K562 (cell line): ENCODE data around the gene MYOC. TPM values are rescaled to one million over a fixed set of nuclear protein-coding genes. Genes with fewer than 3 reads are reported as not detected.

Experiments
- ATAC-seq: fragments of 200-7000 bp; cut with Tn5 transposase; 3 replicates; pipeline ENCODE4 v1.9.1; 2020; ENCODE audit warnings: moderate library complexity
- BruUV-seq: library from RNA; stranded (reverse); fragments of 400-500 nt; replicated peaks from 2 replicates; lab custom pipeline; 2021; lab: Mats Ljungman, UMichigan
- CTCF ChIA-PET: fragments of 300-600 bp; formaldehyde crosslinking; extraction: SDS; loops from one replicate; lab custom pipeline; 2021; ENCODE audit warnings: low intra/inter-chr PET ratio; lab: Yijun Ruan, JAX
- POLR2A ChIA-PET: fragments of 300-600, 350-650 bp; sonication (Branson Sonifier 250); formaldehyde crosslinking; extraction: SDS; loops from one replicate; lab custom pipeline; 2021; ENCODE audit warnings: antibody characterized with exemption, inconsistent platforms; lab: Yijun Ruan, JAX
- DNase-seq, 4 experiments: peaks; one replicate each; pipeline versions ENCODE4 v3.0.0 to v3.0.0-alpha.2; 2011 to 2018; ENCODE audit warnings: low spot score in 3 of 4, mixed read lengths in 3 of 4; ENCODE audit errors: extremely low read depth in 1 of 4
- FAIRE-seq: peaks from 2 replicates; lab custom pipeline; 2011; peaks lifted over from hg19 to GRCh38; lab: Jason Lieb, UNC
- H2AFZ ChIP-seq: 2 replicates; pipeline ENCODE4 v1.6.0; 2011; ENCODE audit warnings: low read depth, low read length, control low read depth, inconsistent platforms
- H3K27ac ChIP-seq: fragments of 200-600 bp; 3 replicates; pipeline ENCODE4 v1.8.0; 2011; ENCODE audit warnings: low read depth, mild to moderate bottlenecking, control low read depth, inconsistent platforms, low read length, moderate library complexity, mixed read lengths; ENCODE audit errors: extremely low read depth
- H3K27me3 ChIP-seq, 2 experiments: fragments of 300-600 bp in 1 of 2; 2 replicates in 1 of 2; 3 replicates in 1 of 2; pipeline versions ENCODE4 v1.6.0 to v1.8.0; 2011; ENCODE audit warnings: inconsistent platforms in 2 of 2, low read length in 2 of 2, mild to moderate bottlenecking in 1 of 2, mixed read lengths in 1 of 2, moderate library complexity in 1 of 2; ENCODE audit not compliant: control insufficient read depth in 2 of 2, insufficient read depth in 2 of 2
- H3K36me3 ChIP-seq: fragments of 300-600 bp; 3 replicates; pipeline ENCODE4 v1.8.0; 2011; ENCODE audit warnings: mild to moderate bottlenecking, low read length, inconsistent platforms; ENCODE audit not compliant: control insufficient read depth, insufficient read depth
- H3K4me1 ChIP-seq, 2 experiments: fragments of 200-600 bp in 1 of 2; replicated peaks in 1 of 2; 2 replicates in 1 of 2; 3 replicates in 1 of 2; pipeline versions ENCODE4 v1.5.1 to v1.8.0; 2011; ENCODE audit warnings: inconsistent platforms in 2 of 2, low read length in 2 of 2, mild to moderate bottlenecking in 1 of 2, mixed read lengths in 1 of 2, moderate library complexity in 1 of 2; ENCODE audit not compliant: control insufficient read depth in 2 of 2, insufficient read depth in 2 of 2
- H3K4me2 ChIP-seq: 2 replicates; pipeline ENCODE4 v1.6.1; 2011; ENCODE audit warnings: low read length, control low read depth, inconsistent platforms, mixed read lengths; ENCODE audit not compliant: insufficient read depth
- H3K4me3 ChIP-seq: fragments of 200-600 bp; sonication (generic), shearing (Covaris generic); 2 replicates; pipeline ENCODE4 v1.5.1; 2016; ENCODE audit warnings: control low read depth, inconsistent platforms
- H3K79me2 ChIP-seq: fragments of 200-600 bp; 3 replicates; pipeline ENCODE4 v1.8.0; 2011; ENCODE audit warnings: low read length, inconsistent platforms; ENCODE audit not compliant: control insufficient read depth, insufficient read depth
- H3K9ac ChIP-seq, 2 experiments: 2 replicates each; pipeline versions ENCODE4 v1.6.0 to v1.6.1; 2011; ENCODE audit warnings: low read depth in 2 of 2, low read length in 2 of 2, control low read depth in 1 of 2, inconsistent platforms in 1 of 2, mild to moderate bottlenecking in 1 of 2, mixed read lengths in 1 of 2; ENCODE audit not compliant: insufficient read depth in 1 of 2
- H3K9me1 ChIP-seq: one replicate; pipeline ENCODE4 v1.6.0; 2011; ENCODE audit warnings: inconsistent platforms, mild to moderate bottlenecking, low read length, moderate library complexity; ENCODE audit not compliant: control insufficient read depth, insufficient read depth
- H3K9me3 ChIP-seq: replicated peaks from 2 replicates; pipeline ENCODE4 v1.5.1; 2011; ENCODE audit warnings: low read depth, low read length, inconsistent platforms; ENCODE audit not compliant: control insufficient read depth, insufficient read depth
- H4K20me1 ChIP-seq: replicated peaks from 2 replicates; pipeline ENCODE4 v1.6.1; 2011; ENCODE audit warnings: low read length, inconsistent platforms, mixed read lengths; ENCODE audit not compliant: control insufficient read depth, insufficient read depth
- EGR1 ChIP-seq: fragments of 450-650 bp; conservative IDR thresholded peaks from 2 replicates; pipeline ENCODE4 v1.6.1; 2017; ENCODE audit warnings: mild to moderate bottlenecking
- MTA1 ChIP-seq: fragments of 450-650 bp; IDR thresholded peaks from 2 replicates; pipeline ENCODE4 v1.6.1; 2017; ENCODE audit warnings: borderline replicate concordance
- NFXL1 ChIP-seq: fragments of 450-650 bp; formaldehyde crosslinking; IDR thresholded peaks from 2 replicates; pipeline ENCODE4 v1.4.0; 2021; ENCODE audit warnings: mild to moderate bottlenecking
- PTRF ChIP-seq: fragments of 450-650 bp; IDR thresholded peaks from 2 replicates; pipeline ENCODE4 v1.6.1; 2016; ENCODE audit warnings: mild to moderate bottlenecking, missing genetic modification characterization, missing compliant biosample characterization
- TFAM ChIP-seq: fragments of 250-450 bp; sonication (Bioruptor Pico); conservative IDR thresholded peaks from 2 replicates; pipeline ENCODE4 v1.5.0; 2021; ENCODE audit warnings: mild to moderate bottlenecking, moderate library complexity
- WGBS: fragments of 100-300 bp; shearing (Covaris generic); methylation state at CpG from one replicate; pipeline ENCODE4 v1.1.6; 2016; ENCODE audit warnings: low coverage, mixed read lengths; ENCODE audit not compliant: insufficient coverage; ENCODE audit errors: missing lambda C conversion rate; 5-methylcytosine and 5-hydroxymethylcytosine counted together
- in situ Hi-C: fragments of 300-500 bp; cut with MboI; formaldehyde crosslinking; loops from 4 replicates; pipeline ENCODE4 v1.15.0; 2018; ENCODE audit warnings: inconsistent platforms, mixed read lengths
- intact Hi-C: fragments of 100-400 bp; cut with micrococcal nuclease; formaldehyde crosslinking; loops from 2 replicates; pipeline ENCODE4 v1.14.2; 2022
- polyA plus RNA-seq, 8 experiments: library from polyadenylated mRNA; depleted of rRNA in 4 of 8; stranded (reverse) in 5 of 8; unstranded in 3 of 8; fragments of >200 nt; fragmentation: Nextera tagmentation in 2 of 8; fragmentation: Illumina TruSeq in 1 of 8; extraction: Ambion mirVana in 2 of 8; extraction: Trizol in 1 of 8; gene quantifications; 2 replicates each; pipeline versions ENCODE4 v1.2.1 to v1.2.3, GENCODE V29; 2011 to 2014; ENCODE audit warnings: inconsistent platforms in 1 of 8, missing spikeins in 1 of 8
- total RNA-seq, 7 experiments: library from RNA; depleted of rRNA in 6 of 7; stranded (reverse); fragments of >200 nt in 6 of 7; fragmentation: Illumina TruSeq in 2 of 7; extraction: Trizol in 2 of 7; gene quantifications; 2 replicates each; pipeline versions ENCODE4 v1.2.1 to v1.2.3, GENCODE V29; 2011 to 2021; ENCODE audit warnings: low replicate concordance in 1 of 7
- TF ChIP-seq, protein P1 (sequence below): fragments of 250-450 bp; sonication (Bioruptor Pico); IDR thresholded peaks from 2 replicates; pipeline ENCODE4 v1.9.0; 2021; ENCODE audit warnings: mild to moderate bottlenecking, inconsistent platforms

MYOC gene
- total and polyA plus RNA-seq, 9 of the 15 experiments (the other 6 are each of a cell fraction or from before 2014, with no cell fraction given) = not detected

DNA sequence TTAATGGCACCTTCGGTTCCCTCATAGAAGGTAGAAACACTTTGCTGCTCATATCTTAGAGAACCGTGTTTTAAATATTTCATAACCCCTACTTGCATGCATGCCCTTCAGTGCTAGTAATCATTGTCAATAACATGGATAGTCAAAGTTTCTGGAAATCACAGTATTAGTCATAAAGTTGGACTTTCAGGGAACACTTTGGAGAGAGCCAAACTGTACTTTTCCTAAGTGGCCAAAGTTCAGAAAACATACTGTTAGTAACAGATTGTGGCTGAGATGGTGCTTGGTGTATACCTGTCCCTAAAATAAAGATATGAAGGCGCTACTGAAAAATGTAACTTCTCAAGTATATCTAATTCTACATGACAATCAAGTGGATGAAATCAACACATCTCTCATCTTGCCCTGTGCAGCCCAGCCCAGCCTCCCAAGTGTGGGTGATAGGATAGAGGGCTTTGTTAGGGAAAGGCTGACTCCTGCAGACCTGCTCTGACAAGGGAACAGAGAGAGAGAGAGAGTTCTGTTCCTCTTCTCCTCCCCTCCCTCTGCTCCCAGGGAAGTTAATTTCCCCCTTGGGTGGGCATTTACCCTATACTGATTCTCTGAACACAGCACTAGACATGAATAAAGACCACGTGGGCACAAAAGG lies 14.4 kb downstream of the MYOC start:
- 0% methylated on average over 4 of the region's 4 CpGs for WGBS
- H3K27me3 ChIP-seq = peaks cover 2 to 49% of the 10 kb centered on the region in 2 experiments; a peak in 2 of 5 replicates
- ATAC-seq = peak; percentile 29; the same call in 1 of the 3 replicates
- intact Hi-C loops (no loop called here), in situ Hi-C loops (no loop called here)
- no peak overlapping the region for H3K27ac ChIP-seq
- no peaks in the 10 kb centered on the region for H3K79me2 ChIP-seq
- no peaks in the 10 kb centered on the region for H3K9me3 ChIP-seq
- no peak overlapping the region for H3K4me3 ChIP-seq
- no TSS peak for BruUV-seq
- H3K9me1 ChIP-seq = no peaks in the 10 kb centered on the region
- H3K4me2 ChIP-seq = no peak overlapping the region
- ChIA-PET POLR2A (no interaction called here), CTCF (no interaction called here)
- no peak for DNase-seq
- no peaks in the 10 kb centered on the region for H3K4me1 ChIP-seq
- H4K20me1 ChIP-seq = no peaks in the 10 kb centered on the region
- no peak for TF ChIP-seq NFXL1 (CRISPR knock-in tag)
- no peak for TF ChIP-seq PTRF
- no peak for TF ChIP-seq MTA1
- TF ChIP-seq, protein P1, sequence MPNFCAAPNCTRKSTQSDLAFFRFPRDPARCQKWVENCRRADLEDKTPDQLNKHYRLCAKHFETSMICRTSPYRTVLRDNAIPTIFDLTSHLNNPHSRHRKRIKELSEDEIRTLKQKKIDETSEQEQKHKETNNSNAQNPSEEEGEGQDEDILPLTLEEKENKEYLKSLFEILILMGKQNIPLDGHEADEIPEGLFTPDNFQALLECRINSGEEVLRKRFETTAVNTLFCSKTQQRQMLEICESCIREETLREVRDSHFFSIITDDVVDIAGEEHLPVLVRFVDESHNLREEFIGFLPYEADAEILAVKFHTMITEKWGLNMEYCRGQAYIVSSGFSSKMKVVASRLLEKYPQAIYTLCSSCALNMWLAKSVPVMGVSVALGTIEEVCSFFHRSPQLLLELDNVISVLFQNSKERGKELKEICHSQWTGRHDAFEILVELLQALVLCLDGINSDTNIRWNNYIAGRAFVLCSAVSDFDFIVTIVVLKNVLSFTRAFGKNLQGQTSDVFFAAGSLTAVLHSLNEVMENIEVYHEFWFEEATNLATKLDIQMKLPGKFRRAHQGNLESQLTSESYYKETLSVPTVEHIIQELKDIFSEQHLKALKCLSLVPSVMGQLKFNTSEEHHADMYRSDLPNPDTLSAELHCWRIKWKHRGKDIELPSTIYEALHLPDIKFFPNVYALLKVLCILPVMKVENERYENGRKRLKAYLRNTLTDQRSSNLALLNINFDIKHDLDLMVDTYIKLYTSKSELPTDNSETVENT (CRISPR knock-in tag) = no peak
- no peak for TF ChIP-seq EGR1
- TF ChIP-seq TFAM (CRISPR knock-in tag) = no peak
- H2AFZ ChIP-seq = no peak overlapping the region
- no peaks in the 10 kb centered on the region for H3K36me3 ChIP-seq
- no peak overlapping the region for H3K9ac ChIP-seq
- no peak for FAIRE-seq
